ENCODE measurements around the gene DNAJB14. TPM values are rescaled to one million over a fixed set of nuclear protein-coding genes. Genes with fewer than 3 reads are reported as not detected.

Gene DNAJB14
- total RNA-seq, 1 experiment from 2014 or later = 39.9 TPM

- no peak for TF ChIP-seq ZSCAN18 (CRISPR knock-in tag; IDR thresholded peaks at IDR 0.05)
- TF ChIP-seq E2F1 (CRISPR knock-in tag; IDR thresholded peaks at IDR 0.05) = no peak
- peak; percentile 95 for TF ChIP-seq USF2 (CRISPR knock-in tag; IDR thresholded peaks at IDR 0.05)
- TF ChIP-seq JAZF1 (CRISPR knock-in tag; IDR thresholded peaks at IDR 0.05) = no peak
- no peak for TF ChIP-seq ZBTB43 (CRISPR knock-in tag; IDR thresholded peaks at IDR 0.05)
- 0 out of 2 replicates have a peak, but pooled peaks have one; percentile 45 for TF ChIP-seq SP1 (CRISPR knock-in tag; conservative IDR thresholded peaks at IDR 0.05)
- no peak for TF ChIP-seq ETV6 (CRISPR knock-in tag; IDR thresholded peaks at IDR 0.05)
- no peak for TF ChIP-seq SOX15 (CRISPR knock-in tag; IDR thresholded peaks at IDR 0.05)
- TF ChIP-seq CREM (CRISPR knock-in tag; IDR thresholded peaks at IDR 0.05) = peak; percentile 41; the same call in 1 of the 2 replicates
- no peak for TF ChIP-seq ZMAT4 (CRISPR knock-in tag; IDR thresholded peaks at IDR 0.05)
- no peak for TF ChIP-seq IRF1 (CRISPR knock-in tag; IDR thresholded peaks at IDR 0.05)
- no peak for TF ChIP-seq ESRRA (CRISPR knock-in tag; IDR thresholded peaks at IDR 0.05; ENCODE audit: borderline replicate concordance)
- TF ChIP-seq NFE2L1 (CRISPR knock-in tag; IDR thresholded peaks at IDR 0.05) = no peak
- TF ChIP-seq GABPB1 (CRISPR knock-in tag; IDR thresholded peaks at IDR 0.05) = peak; percentile 52; the same call in 1 of the 2 replicates
- no peak for TF ChIP-seq PREB (CRISPR knock-in tag; IDR thresholded peaks at IDR 0.05; ENCODE audit: borderline replicate concordance)
- peak; percentile 62; the same call in 1 of the 2 replicates for TF ChIP-seq FOXK1 (CRISPR knock-in tag; IDR thresholded peaks at IDR 0.05)
- no peak for TF ChIP-seq ZNF425 (CRISPR knock-in tag; conservative IDR thresholded peaks at IDR 0.05)
- TF ChIP-seq RORB (CRISPR knock-in tag; IDR thresholded peaks at IDR 0.05) = no peak
- TF ChIP-seq HMGXB4 (CRISPR knock-in tag; IDR thresholded peaks at IDR 0.05) = no peak
- TF ChIP-seq E2F4 (CRISPR knock-in tag; IDR thresholded peaks at IDR 0.05; ENCODE audit: borderline replicate concordance, low read depth) = no peak
- peak; percentile 91 for TF ChIP-seq NR2C2 (CRISPR knock-in tag; IDR thresholded peaks at IDR 0.05)
- no peak for TF ChIP-seq ZNF423 (CRISPR knock-in tag; IDR thresholded peaks at IDR 0.05)
- TF ChIP-seq MXD4 (CRISPR knock-in tag; IDR thresholded peaks at IDR 0.05; ENCODE audit: borderline replicate concordance) = no peak
- no peak for TF ChIP-seq MLX (CRISPR knock-in tag; IDR thresholded peaks at IDR 0.05)
- TF ChIP-seq JUN (CRISPR knock-in tag; IDR thresholded peaks at IDR 0.05) = no peak
Observed at GRCh38 chr4:99894161-99894997, 52.0 kb downstream of the DNAJB14 start, which contains the start of gene LAMTOR3 (continued).

All from WTC11 (cell line).